OCI-LY1 (cell line): ENCODE measurements around the gene ASB9.

ENCODE experiments used
- CTCF ChIP-seq: fragments of 200-600 bp; sonication (generic), shearing (Covaris generic); IDR thresholded peaks from 2 replicates; pipeline ENCODE4 v1.5.1; 2017; ENCODE audit warnings: mild to moderate bottlenecking, antibody characterized with exemption, low read length, moderate library complexity, mixed read lengths
- EZH2 ChIP-seq: fragments of 200-600 bp; sonication (generic), shearing (Covaris generic); IDR thresholded peaks from 2 replicates; pipeline ENCODE4 v1.8.0; 2017; ENCODE audit warnings: borderline replicate concordance, mixed run types, mild to moderate bottlenecking, antibody characterized with exemption, low read length, moderate library complexity, mixed read lengths

GRCh38 chrX:15202454-15203177 lies 67.3 kb downstream of the ASB9 start:
- TF ChIP-seq CTCF (no peak), EZH2 (no peak)
